GM12873 (cell line): ENCODE results near the gene TUBB.

Experiments
- TF ChIP-seq, protein P1 (sequence below): IDR thresholded peaks from 2 replicates; pipeline ENCODE4 v1.5.1; 2012; ENCODE audit warnings: low read depth, mild to moderate bottlenecking, moderate library complexity, low read length, control low read depth; ENCODE audit not compliant: insufficient read depth; ENCODE audit errors: missing control alignments

The TUBB gene

DNA sequence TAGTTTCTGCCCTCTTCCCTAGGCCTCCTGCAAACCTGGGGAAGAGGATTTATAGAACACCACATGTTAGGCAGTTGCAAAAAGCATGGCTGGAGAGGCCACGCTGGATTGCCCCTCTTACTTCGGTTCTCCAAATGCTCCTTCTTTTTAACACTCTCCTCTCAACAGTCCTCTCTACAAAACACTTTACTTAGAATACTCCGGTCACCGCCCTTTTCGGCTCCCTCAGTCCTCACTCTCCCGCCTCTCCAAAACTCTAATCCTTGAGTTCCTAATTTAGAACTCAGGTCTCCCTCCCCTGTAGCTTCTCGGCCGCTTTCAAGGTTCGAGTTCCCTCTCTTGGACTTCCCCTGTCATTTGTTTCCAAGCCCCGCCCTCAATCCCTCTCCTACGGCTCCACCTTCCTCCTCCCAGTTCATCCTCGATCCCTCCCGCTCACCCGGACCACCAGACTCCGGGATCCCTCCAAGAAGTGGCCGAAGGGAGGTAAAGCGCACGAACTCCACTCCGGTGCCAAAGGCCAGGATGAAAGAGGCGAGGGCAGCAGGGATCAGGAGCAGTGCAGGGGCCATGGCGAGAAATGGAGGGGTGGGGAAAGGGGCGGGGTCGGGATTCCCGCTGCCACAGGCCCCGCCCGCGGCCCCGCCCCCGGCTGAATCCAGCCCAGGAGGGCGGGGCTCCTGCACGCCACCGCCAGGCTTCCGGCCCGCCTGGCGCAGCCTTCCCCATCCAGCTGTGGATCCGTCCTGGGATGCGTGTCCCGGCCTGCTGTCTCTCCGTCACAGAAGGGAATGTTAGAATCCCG is 29.5 kb upstream of the TUBB start, which contains the start of gene NRM:
Gene NRM, minus strand, starts transcription at position 582 of the 805 bp plus-strand sequence. Its CDS starts 10 bp downstream, at position 572.
- TF ChIP-seq, protein P1, sequence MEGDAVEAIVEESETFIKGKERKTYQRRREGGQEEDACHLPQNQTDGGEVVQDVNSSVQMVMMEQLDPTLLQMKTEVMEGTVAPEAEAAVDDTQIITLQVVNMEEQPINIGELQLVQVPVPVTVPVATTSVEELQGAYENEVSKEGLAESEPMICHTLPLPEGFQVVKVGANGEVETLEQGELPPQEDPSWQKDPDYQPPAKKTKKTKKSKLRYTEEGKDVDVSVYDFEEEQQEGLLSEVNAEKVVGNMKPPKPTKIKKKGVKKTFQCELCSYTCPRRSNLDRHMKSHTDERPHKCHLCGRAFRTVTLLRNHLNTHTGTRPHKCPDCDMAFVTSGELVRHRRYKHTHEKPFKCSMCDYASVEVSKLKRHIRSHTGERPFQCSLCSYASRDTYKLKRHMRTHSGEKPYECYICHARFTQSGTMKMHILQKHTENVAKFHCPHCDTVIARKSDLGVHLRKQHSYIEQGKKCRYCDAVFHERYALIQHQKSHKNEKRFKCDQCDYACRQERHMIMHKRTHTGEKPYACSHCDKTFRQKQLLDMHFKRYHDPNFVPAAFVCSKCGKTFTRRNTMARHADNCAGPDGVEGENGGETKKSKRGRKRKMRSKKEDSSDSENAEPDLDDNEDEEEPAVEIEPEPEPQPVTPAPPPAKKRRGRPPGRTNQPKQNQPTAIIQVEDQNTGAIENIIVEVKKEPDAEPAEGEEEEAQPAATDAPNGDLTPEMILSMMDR = no peak

GRCh38 chr6:30691208-30691847 is 28.8 kb upstream of the TUBB start:
- TF ChIP-seq, protein P1 = no peak

GRCh38 chr6:30696432-30696831 is 23.7 kb upstream of the TUBB start:
- TF ChIP-seq, protein P1 = no peak

- TF ChIP-seq, protein P1 = no peak
Observed at GRCh38 chr6:30700340-30700739, 19.8 kb upstream of the TUBB start.

GRCh38 chr6:30703011-30703410 is 17.1 kb upstream of the TUBB start:
- TF ChIP-seq, protein P1 = no peak

DNA sequence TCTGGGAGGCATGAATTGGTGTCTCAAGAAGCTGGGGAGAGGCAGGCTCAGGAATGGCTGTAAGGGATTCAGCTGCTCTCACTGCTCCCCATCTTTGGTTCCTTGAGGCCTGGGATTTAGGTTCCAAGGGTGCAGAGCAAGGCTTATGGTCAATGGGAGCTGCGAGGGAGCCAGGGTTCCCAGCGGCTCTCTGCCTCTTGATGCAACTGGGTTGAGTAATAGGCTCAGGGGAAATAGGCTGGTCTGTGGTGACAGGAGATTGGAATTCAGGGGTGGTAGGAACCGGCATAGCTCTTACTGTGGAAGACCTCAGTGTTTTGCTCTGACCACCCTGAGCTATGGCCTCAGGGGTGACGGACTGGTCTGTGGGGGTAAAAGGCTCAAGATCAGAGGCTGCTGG is 16.3 kb upstream of the TUBB start:
- TF ChIP-seq, protein P1 = no peak

GRCh38 chr6:30705620-30706019 is 14.5 kb upstream of the TUBB start:
- TF ChIP-seq, protein P1 = no peak
